Metanephros (tissue), 1 donor: ENCODE measurements around the gene RNF223. TPM values are rescaled to one million over a fixed set of nuclear protein-coding genes. Genes with fewer than 3 reads are reported as not detected.

Experiments
- total RNA-seq: library from RNA; depleted of rRNA; stranded (reverse); fragments of >200 nt; gene quantifications from one replicate; pipeline ENCODE4 v1.2.3, GENCODE V29; 2014

Gene RNF223
- 3.7 TPM for total RNA-seq

DNA sequence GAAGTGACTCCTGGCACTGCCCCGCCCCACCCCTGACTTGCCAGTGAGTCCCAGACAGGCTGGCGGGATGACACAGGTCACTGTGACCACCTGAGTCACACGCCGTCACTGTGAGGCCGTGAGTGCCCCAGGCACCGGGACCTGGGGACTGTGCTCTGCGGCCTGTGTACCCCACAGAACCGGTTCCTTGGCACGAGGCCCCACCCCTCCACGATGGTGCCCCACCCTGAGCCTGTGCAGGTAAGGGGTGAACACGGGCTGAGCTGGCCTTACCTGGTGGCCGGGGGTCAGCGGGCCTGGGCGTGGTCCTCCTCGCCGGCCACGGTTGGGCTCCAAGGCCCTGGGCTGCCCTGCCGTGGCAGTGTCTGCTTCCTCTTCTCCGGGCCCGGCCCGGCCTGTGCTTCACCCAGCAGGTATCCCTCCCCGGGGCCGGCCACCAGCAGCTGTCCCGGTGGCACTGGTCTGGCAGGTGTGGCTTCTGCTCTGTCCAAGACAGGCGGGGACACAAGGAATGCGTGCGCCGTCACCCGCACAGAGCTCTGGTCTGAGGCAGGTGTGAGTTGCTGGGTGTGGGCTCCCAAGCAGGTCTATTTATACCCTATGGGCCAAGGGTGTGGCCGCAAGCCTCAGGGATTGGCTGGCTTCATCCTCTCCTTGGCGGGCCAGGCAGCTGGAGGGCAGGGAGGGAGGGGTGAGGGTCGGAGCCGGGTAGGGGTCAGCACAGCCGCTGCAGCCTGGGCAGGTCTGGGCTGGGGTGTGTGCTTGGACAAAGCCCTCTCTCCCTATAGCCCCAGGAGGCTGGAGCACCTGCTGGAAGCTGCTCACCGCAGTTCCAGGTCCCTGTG lies at the start of gene RNF223:
Gene RNF223 (minus strand): TSS at position 564 of the 845 bp plus-strand sequence. CDS start 1,740 bp downstream, outside the sequence.

GRCh38 chr1:1115786-1116700 lies 41.9 kb upstream of the RNF223 start, which contains the start of gene C1orf159:
Gene C1orf159, minus strand, starts transcription at chr1:1116089. Its CDS starts 24,546 bp downstream, at chr1:1091543.

Other genes starting within 250 kb of the RNF223 start
- gene SAMD11, start 150.4 kb downstream of the RNF223 start, total RNA-seq: 136 TPM
- gene NOC2L, start 115.0 kb downstream of the RNF223 start, total RNA-seq: 44.2 TPM
- gene KLHL17, start 113.7 kb downstream of the RNF223 start, total RNA-seq: 9.6 TPM
- 0.23 TPM for gene PLEKHN1, start 107.8 kb downstream of the RNF223 start, total RNA-seq
- 5.4 TPM for gene PERM1, start 92.2 kb downstream of the RNF223 start, total RNA-seq
- gene HES4, start 74.2 kb downstream of the RNF223 start, total RNA-seq: 46.8 TPM
- 26.9 TPM for gene ISG15, start 60.8 kb downstream of the RNF223 start, total RNA-seq
- gene AGRN, start 54.2 kb downstream of the RNF223 start, total RNA-seq: 246 TPM
- 12.2 TPM for gene C1orf159, start 41.8 kb upstream of the RNF223 start, total RNA-seq
- gene TTLL10, start 99.6 kb upstream of the RNF223 start, total RNA-seq: 0.76 TPM
- gene TNFRSF18, start 132.3 kb upstream of the RNF223 start, total RNA-seq: 1.2 TPM
- 3.3 TPM for gene TNFRSF4, start 139.8 kb upstream of the RNF223 start, total RNA-seq
- gene SDF4, start 157.7 kb upstream of the RNF223 start, total RNA-seq: 94.4 TPM
- 16.0 TPM for gene B3GALT6, start 157.9 kb upstream of the RNF223 start, total RNA-seq
- 5.3 TPM for gene C1QTNF12, start 172.4 kb upstream of the RNF223 start, total RNA-seq
- gene UBE2J2, start 199.5 kb upstream of the RNF223 start, total RNA-seq: 49.3 TPM
- gene SCNN1D, start 206.1 kb upstream of the RNF223 start, total RNA-seq: 7.1 TPM
- 33.9 TPM for gene ACAP3, start 233.6 kb upstream of the RNF223 start, total RNA-seq
- gene PUSL1, start 234.3 kb upstream of the RNF223 start, total RNA-seq: 20.3 TPM